ENCODE results near the gene FGF22. TPM values are rescaled to one million over a fixed set of nuclear protein-coding genes. Genes with fewer than 3 reads are reported as not detected.
A peak's percentile ranks its signal among the peaks of the same experiment; 100 is the strongest.
"Not testable (repeated sequence)": the region's sequence is repeated elsewhere in the genome, so short reads cannot be mapped to it uniquely, and the experiment has no call there.

FGF22 gene
- total and polyA plus RNA-seq, 3 experiments from 2014 or later = 0.20 to 0.22 TPM; not detected in 1

GRCh38 chr19:663682-664117 is 24.0 kb downstream of the FGF22 start:
- Histone ChIP-seq H3K4me3 (ENCODE audit: low read length) (peak overlapping the region; percentile 61), H3K9me3 (ENCODE audit: low read length) (no peaks in the 10 kb centered on the region), H3K4me1 (ENCODE audit: insufficient read depth, low read length) (peaks cover 33% of the 10 kb centered on the region), H3K36me3 (ENCODE audit: insufficient read depth, low read length) (no peaks in the 10 kb centered on the region), H3K27ac (ENCODE audit: low read depth, low read length) (peak overlapping the region; percentile 57), H3K27me3 (ENCODE audit: insufficient read depth, low read length, poor library complexity, severe bottlenecking) (no peaks in the 10 kb centered on the region)
- POLR2A ChIA-PET = interaction anchor here (0.7 to 1.0 kb wide), 6 partner anchors 13 to 157 kb away, joined by 3 to 6 read pairs (median 4); partner anchors contain the start of gene CDC34
- H3K9me3 Mint-ChIP-seq = no peaks in the 10 kb centered on the region
- CTCF ChIA-PET = interaction anchor here (1.0 to 2.2 kb wide), 4 partner anchors 16 to 78 kb away, joined by 3 to 8 read pairs (median 3); no protein-coding TSS in a partner anchor
- H3K36me3 Mint-ChIP-seq = peaks cover 0 to 22% (median 0%) of the 10 kb centered on the region in 3 donors
- H3K4me3 Mint-ChIP-seq = peak overlapping the region; percentile 71 to 94 (median 81)
- H3K27ac Mint-ChIP-seq = peak overlapping the region; percentile 68 to 100 (median 90)
- H3K27me3 Mint-ChIP-seq = peaks cover 4 to 5% of the 10 kb centered on the region in 2 donors
- DNase-seq = no peak
- H3K4me1 Mint-ChIP-seq = peaks cover 19 to 43% (median 25%) of the 10 kb centered on the region in 3 donors

- H3K27me3 Mint-ChIP-seq = peaks cover 7 to 11% of the 10 kb centered on the region in 2 donors
- no peaks in the 10 kb centered on the region for H3K9me3 Mint-ChIP-seq
- no peak overlapping the region for H3K27ac ChIP-seq (ENCODE audit: low read depth, low read length)
- H3K27ac Mint-ChIP-seq = peak overlapping the region; percentile 14 to 100 (median 74)
- H3K36me3 ChIP-seq (ENCODE audit: insufficient read depth, low read length) = no peaks in the 10 kb centered on the region
- peak overlapping the region; percentile 14 for H3K4me3 ChIP-seq (ENCODE audit: low read length)
- H3K9me3 ChIP-seq (ENCODE audit: low read length) = no peaks in the 10 kb centered on the region
- H3K27me3 ChIP-seq (ENCODE audit: insufficient read depth, low read length, poor library complexity, severe bottlenecking) = no peaks in the 10 kb centered on the region
- peaks cover 11 to 33% (median 19%) of the 10 kb centered on the region in 3 donors for H3K4me1 Mint-ChIP-seq
- H3K36me3 Mint-ChIP-seq = peaks cover 0 to 20% (median 0%) of the 10 kb centered on the region in 3 donors
- POLR2A ChIA-PET = no interaction called here
- peak overlapping the region; percentile 47 to 94 (median 75) for H3K4me3 Mint-ChIP-seq
- peaks cover 20% of the 10 kb centered on the region for H3K4me1 ChIP-seq (ENCODE audit: insufficient read depth, low read length)
- peak; percentile 65 to 82 (median 73) for DNase-seq
- CTCF ChIA-PET = interaction anchor here (0.7 kb wide), 2 partner anchors 17 to 100 kb away, joined by 3 read pairs; no protein-coding TSS in a partner anchor
These were observed 25.3 kb downstream of the FGF22 start for GRCh38 chr19:664913-665443.

- H3K36me3 ChIP-seq (ENCODE audit: insufficient read depth, low read length); H3K9me3 Mint-ChIP-seq; H3K27ac ChIP-seq (ENCODE audit: low read depth, low read length); H3K9me3 ChIP-seq (ENCODE audit: low read length); H3K4me3 ChIP-seq (ENCODE audit: low read length); H3K4me3 Mint-ChIP-seq; DNase-seq; H3K27me3 ChIP-seq (ENCODE audit: insufficient read depth, low read length, poor library complexity, severe bottlenecking); H3K36me3 Mint-ChIP-seq: not testable (repeated sequence)
- peaks cover 5 to 18% (median 9%) of the 10 kb centered on the region in 3 donors for H3K4me1 Mint-ChIP-seq
- peaks cover 14% of the 10 kb centered on the region for H3K4me1 ChIP-seq (ENCODE audit: insufficient read depth, low read length)
- peaks cover 4 to 11% of the 10 kb centered on the region in 2 donors for H3K27me3 Mint-ChIP-seq
- CTCF ChIA-PET = interaction anchor here (1.0 kb wide), 1 partner anchor 10 kb away, joined by 3 read pairs; no protein-coding TSS in a partner anchor
- peak overlapping the region in 1 of 8 donors; percentile 45 for H3K27ac Mint-ChIP-seq
- POLR2A ChIA-PET = interaction anchor here (0.6 kb wide), 1 partner anchor 17 kb away, joined by 4 read pairs; no protein-coding TSS in a partner anchor
These were observed 27.4 kb downstream of the FGF22 start for GRCh38 chr19:666985-667573.

- DNase-seq; H3K27me3 ChIP-seq (ENCODE audit: insufficient read depth, low read length, poor library complexity, severe bottlenecking); H3K9me3 ChIP-seq (ENCODE audit: low read length); H3K27ac ChIP-seq (ENCODE audit: low read depth, low read length); H3K4me3 ChIP-seq (ENCODE audit: low read length); H3K27ac Mint-ChIP-seq; H3K36me3 ChIP-seq (ENCODE audit: insufficient read depth, low read length); H3K36me3 Mint-ChIP-seq; H3K9me3 Mint-ChIP-seq; POLR2A ChIA-PET; H3K4me1 ChIP-seq (ENCODE audit: insufficient read depth, low read length): not testable (repeated sequence)
- H3K4me1 Mint-ChIP-seq = peaks cover 4 to 10% (median 5%) of the 10 kb centered on the region in 3 donors
- CTCF ChIA-PET = interaction anchor here (3.1 kb wide), 1 partner anchor 11 kb away, joined by 16 read pairs; no protein-coding TSS in a partner anchor
- H3K27me3 Mint-ChIP-seq = peaks cover 7 to 16% of the 10 kb centered on the region in 2 donors
- H3K4me3 Mint-ChIP-seq = peak overlapping the region in 1 of 7 donors; percentile 30
These were observed 29.2 kb downstream of the FGF22 start for GRCh38 chr19:668675-669434.

GRCh38 chr19:670609-671075 is 31.0 kb downstream of the FGF22 start:
- no peaks in the 10 kb centered on the region for H3K36me3 ChIP-seq (ENCODE audit: insufficient read depth, low read length)
- Mint-ChIP-seq H3K9me3 (no peaks in the 10 kb centered on the region), H3K27me3 (peaks cover 18 to 28% of the 10 kb centered on the region in 2 donors), H3K36me3 (no peaks in the 10 kb centered on the region), H3K4me1 (peaks cover 0 to 5% (median 3%) of the 10 kb centered on the region in 3 donors), H3K4me3 (no peak overlapping the region), H3K27ac (no peak overlapping the region)
- no peak overlapping the region for H3K27ac ChIP-seq (ENCODE audit: low read depth, low read length)
- peaks cover 12% of the 10 kb centered on the region for H3K27me3 ChIP-seq (ENCODE audit: insufficient read depth, low read length, poor library complexity, severe bottlenecking)
- no peak overlapping the region for H3K4me3 ChIP-seq (ENCODE audit: low read length)
- ChIA-PET POLR2A (interaction anchor here (1.0 kb wide), 1 partner anchor 9 kb away, joined by 3 read pairs; no protein-coding TSS in a partner anchor), CTCF (interaction anchor here (1.2 to 3.1 kb wide), 2 partner anchors 9 to 37 kb away, joined by 3 to 16 read pairs; no protein-coding TSS in a partner anchor)
- no peak for DNase-seq
- no peaks in the 10 kb centered on the region for H3K4me1 ChIP-seq (ENCODE audit: insufficient read depth, low read length)
- H3K9me3 ChIP-seq (ENCODE audit: low read length) = no peaks in the 10 kb centered on the region

GRCh38 chr19:674282-675151 is 34.8 kb downstream of the FGF22 start:
- no peaks in the 10 kb centered on the region for H3K36me3 Mint-ChIP-seq
- no peaks in the 10 kb centered on the region for H3K9me3 ChIP-seq (ENCODE audit: low read length)
- ChIA-PET CTCF (no interaction called here), POLR2A (no interaction called here)
- no peak overlapping the region for H3K4me3 ChIP-seq (ENCODE audit: low read length)
- H3K27ac ChIP-seq (ENCODE audit: low read depth, low read length) = no peak overlapping the region
- H3K4me1 Mint-ChIP-seq = peaks cover 0 to 9% (median 7%) of the 10 kb centered on the region in 3 donors
- no peaks in the 10 kb centered on the region for H3K9me3 Mint-ChIP-seq
- peaks cover 16% of the 10 kb centered on the region for H3K27me3 ChIP-seq (ENCODE audit: insufficient read depth, low read length, poor library complexity, severe bottlenecking)
- no peak overlapping the region for H3K27ac Mint-ChIP-seq
- DNase-seq = no peak
- H3K36me3 ChIP-seq (ENCODE audit: insufficient read depth, low read length) = no peaks in the 10 kb centered on the region
- no peak overlapping the region for H3K4me3 Mint-ChIP-seq
- peaks cover 7% of the 10 kb centered on the region for H3K4me1 ChIP-seq (ENCODE audit: insufficient read depth, low read length)
- peaks cover 18 to 23% of the 10 kb centered on the region in 2 donors for H3K27me3 Mint-ChIP-seq

- Mint-ChIP-seq H3K27ac (no peak overlapping the region), H3K36me3 (no peaks in the 10 kb centered on the region), H3K4me1 (peaks cover 0 to 14% (median 7%) of the 10 kb centered on the region in 3 donors), H3K9me3 (no peaks in the 10 kb centered on the region), H3K27me3 (peaks cover 18 to 23% of the 10 kb centered on the region in 2 donors), H3K4me3 (no peak overlapping the region)
- no peaks in the 10 kb centered on the region for H3K9me3 ChIP-seq (ENCODE audit: low read length)
- H3K27me3 ChIP-seq (ENCODE audit: insufficient read depth, low read length, poor library complexity, severe bottlenecking) = peaks cover 13% of the 10 kb centered on the region
- CTCF ChIA-PET = no interaction called here
- H3K36me3 ChIP-seq (ENCODE audit: insufficient read depth, low read length) = no peaks in the 10 kb centered on the region
- DNase-seq = no peak
- no peak overlapping the region for H3K27ac ChIP-seq (ENCODE audit: low read depth, low read length)
- POLR2A ChIA-PET = no interaction called here
- H3K4me1 ChIP-seq (ENCODE audit: insufficient read depth, low read length) = peaks cover 7% of the 10 kb centered on the region
- H3K4me3 ChIP-seq (ENCODE audit: low read length) = no peak overlapping the region
These were observed 36.3 kb downstream of the FGF22 start for GRCh38 chr19:676007-676338.

Measured in CD8-positive, alpha-beta memory T cell (primary cell).